Body of pancreas (tissue), 4 donors: Measurements from ENCODE around the gene DYNLT3. TPM values are rescaled to one million over a fixed set of nuclear protein-coding genes. Genes with fewer than 3 reads are reported as not detected.

Experiments used
- ATAC-seq: fragments of 150-250 bp; one replicate; pipeline ENCODE4 v1.9.1; 2016
- DNase-seq, 4 donors: peaks; one replicate each; pipeline ENCODE4 v3.0.0-alpha.2; 2019
- H3K27ac ChIP-seq, 4 donors: fragments of 200-600 bp; sonication (generic); 1 replicate in 3 of 4; 2 replicates in 1 of 4; pipeline versions ENCODE4 v1.5.1 to v1.6.1; 2016 to 2019; ENCODE audit warnings: mild to moderate bottlenecking in 1 of 4, mixed read lengths in 1 of 4, moderate library complexity in 1 of 4
- H3K27me3 ChIP-seq, 2 donors: fragments of 200-600 bp; sonication (generic); one replicate each; pipeline ENCODE4 v1.6.0; 2016; ENCODE audit warnings: mild to moderate bottlenecking in 1 of 2
- H3K36me3 ChIP-seq, 2 donors: fragments of 200-600 bp; sonication (generic); replicated peaks in 1 of 2; 2 replicates each; pipeline ENCODE4 v1.5.1; 2016; ENCODE audit warnings: low read depth in 2 of 2; ENCODE audit not compliant: insufficient read depth in 1 of 2
- H3K4me1 ChIP-seq: fragments of 200-600 bp; sonication (generic); one replicate; pipeline ENCODE4 v1.6.0; 2016
- H3K4me3 ChIP-seq, 2 donors: fragments of 200-600 bp; sonication (generic); 1 replicate in 1 of 2; 2 replicates in 1 of 2; pipeline ENCODE4 v1.5.1; 2016 to 2019
- H3K9me3 ChIP-seq, 3 donors: fragments of 200-600 bp; sonication (generic); 1 replicate in 2 of 3; 2 replicates in 1 of 3; pipeline ENCODE4 v1.5.1; 2016
- CTCF ChIP-seq, 7 experiments: fragments of 450-650 bp in 4 of 7; fragments of 200-600 bp in 3 of 7; sonication (generic) in 3 of 7; IDR thresholded peaks; one replicate each; pipeline ENCODE4 v1.5.1; 2016 to 2019; ENCODE audit warnings: antibody characterized with exemption in 7 of 7
- POLR2A ChIP-seq, 3 donors: fragments of 450-650 bp; IDR thresholded peaks; one replicate each; pipeline ENCODE4 v1.6.1; 2016; ENCODE audit warnings: antibody characterized with exemption in 3 of 3, mild to moderate bottlenecking in 2 of 3
- WGBS, 2 donors: methylation state at CpG; one replicate each; pipeline ENCODE4 v1.1.5; 2017; 5-methylcytosine and 5-hydroxymethylcytosine counted together
- intact Hi-C: fragments of 100-400 bp; cut with DNase I; formaldehyde crosslinking; loops from one replicate; pipeline ENCODE4 v1.15.1; 2023
- total RNA-seq, 2 donors: library from RNA; depleted of rRNA; stranded (reverse); fragments of >200 nt; gene quantifications; one replicate each; pipeline ENCODE4 v1.1.0, GENCODE V29; 2016

The DYNLT3 gene
- total RNA-seq, result 10 to 100 TPM in 1 of 2 donors, 1 to 10 TPM in 1; 6.3 to 27.0 TPM

- H3K27ac ChIP-seq, result peak within 1 kb of the TSS; percentile 55 to 77 (median 70)
- H3K27me3 ChIP-seq, result no peaks in the 10 kb centered on the region
- ATAC-seq, result peak; percentile 100
- peak; percentile 83 to 88 (median 87) for DNase-seq
- WGBS, 2 donors, result 0% methylated on average over 3 to 34 of the region's 67 CpGs
- no peaks in the 10 kb centered on the region for H3K9me3 ChIP-seq
- TF ChIP-seq CTCF (IDR thresholded peaks at IDR 0.05) (peak in 1 of 7 experiments; percentile 7), POLR2A (IDR thresholded peaks at IDR 0.05) (peak; percentile 76 to 84 (median 79))
- H3K4me1 ChIP-seq, result peaks cover 5% of the 10 kb centered on the region
- intact Hi-C loops, result no loop called here
- peak within 1 kb of the TSS; percentile 26 to 69 for H3K4me3 ChIP-seq
- no peaks in the 10 kb centered on the region for H3K36me3 ChIP-seq
These were observed at the start of gene DYNLT3 for GRCh38 chrX:37846934-37847732. TSS of gene DYNLT3 (minus strand) at chrX:37847571. CDS start at chrX:37847510, 61 bp downstream.

GRCh38 chrX:37896511-37896890 lies 49.1 kb upstream of the DYNLT3 start:
- no peak overlapping the region for H3K4me3 ChIP-seq
- intact Hi-C loops, result no loop called here
- ATAC-seq, result no peak
- WGBS, 2 donors, result 40 to 42% methylated on average over 1 of the region's 1 CpG
- H3K4me1 ChIP-seq, result no peaks in the 10 kb centered on the region
- no peak for TF ChIP-seq CTCF (IDR thresholded peaks at IDR 0.05)
- TF ChIP-seq POLR2A (IDR thresholded peaks at IDR 0.05), result no peak
- DNase-seq, result no peak
- no peaks in the 10 kb centered on the region for H3K36me3 ChIP-seq
- no peaks in the 10 kb centered on the region for H3K27me3 ChIP-seq
- no peak overlapping the region for H3K27ac ChIP-seq
- H3K9me3 ChIP-seq, result no peaks in the 10 kb centered on the region

- H3K27ac ChIP-seq, result no peak overlapping the region
- no peak for ATAC-seq
- H3K4me1 ChIP-seq, result no peaks in the 10 kb centered on the region
- no peak for DNase-seq
- intact Hi-C loops, result no loop called here
- no peak overlapping the region for H3K4me3 ChIP-seq
- H3K27me3 ChIP-seq, result no peaks in the 10 kb centered on the region
- TF ChIP-seq CTCF (IDR thresholded peaks at IDR 0.05), result no peak
- TF ChIP-seq POLR2A (IDR thresholded peaks at IDR 0.05), result no peak
- H3K9me3 ChIP-seq, result no peaks in the 10 kb centered on the region
- H3K36me3 ChIP-seq, result no peaks in the 10 kb centered on the region
These were observed 48.6 kb upstream of the DYNLT3 start for GRCh38 chrX:37895795-37896510.

DNA sequence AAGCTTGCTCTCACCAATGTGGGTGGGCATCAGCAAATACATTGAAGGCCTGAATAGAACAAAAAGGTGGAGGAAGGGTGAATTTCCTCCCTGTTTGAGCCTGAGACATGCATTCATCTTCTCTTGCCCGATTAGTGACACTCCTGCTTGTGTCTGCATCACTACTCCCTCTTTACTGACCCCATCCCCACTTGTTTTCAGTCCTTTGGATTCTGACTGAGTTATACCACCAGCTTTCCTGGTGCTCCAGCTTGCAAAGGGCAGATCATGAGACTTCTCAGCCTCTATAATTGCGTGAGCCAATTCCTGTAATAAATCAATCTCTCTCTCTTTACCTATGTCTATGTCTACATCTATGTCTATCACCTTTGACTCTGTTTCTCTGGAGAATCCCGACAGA lies 47.4 kb upstream of the DYNLT3 start:
- Histone ChIP-seq H3K9me3 (no peaks in the 10 kb centered on the region), H3K4me1 (no peaks in the 10 kb centered on the region), H3K27me3 (no peaks in the 10 kb centered on the region), H3K4me3 (no peak overlapping the region), H3K27ac (no peak overlapping the region), H3K36me3 (no peaks in the 10 kb centered on the region)
- ATAC-seq (no peak), DNase-seq (no peak)
- TF ChIP-seq POLR2A (IDR thresholded peaks at IDR 0.05) (no peak), CTCF (IDR thresholded peaks at IDR 0.05) (no peak)
- WGBS, 2 donors, result 46 to 51% methylated on average over 3 of the region's 3 CpGs
- intact Hi-C loops, result no loop called here
